Activated naive CD8-positive, alpha-beta T cell treated with anti-CD3 and anti-CD28 coated beads for 36 hours (primary cell): ENCODE results near the gene MCU. TPM values are rescaled to one million over a fixed set of nuclear protein-coding genes. Genes with fewer than 3 reads are reported as not detected.

Experiments used
- total RNA-seq, 2 experiments: library from RNA; stranded (reverse); gene quantifications; one replicate each; pipeline ENCODE4 v1.2.3, GENCODE V29; 2021

MCU gene
- total RNA-seq, 2 experiments from 2014 or later, result 15.3 to 15.5 TPM

Other genes starting within 250 kb of the MCU start
- gene MICU1, start 66.1 kb upstream of the MCU start, total RNA-seq, result 10 to 100 TPM; 29.2 to 29.4 TPM
- not detected for gene OIT3, start 201.6 kb downstream of the MCU start, total RNA-seq